ENCODE measurements around the gene FHOD3. TPM values are rescaled to one million over a fixed set of nuclear protein-coding genes. Genes with fewer than 3 reads are reported as not detected.

The FHOD3 gene
- total and polyA plus RNA-seq, 2 of the 13 experiments (the other 11 are each of a cell fraction or from before 2014, with no cell fraction given): 0.07 TPM; not detected in 1

DNA sequence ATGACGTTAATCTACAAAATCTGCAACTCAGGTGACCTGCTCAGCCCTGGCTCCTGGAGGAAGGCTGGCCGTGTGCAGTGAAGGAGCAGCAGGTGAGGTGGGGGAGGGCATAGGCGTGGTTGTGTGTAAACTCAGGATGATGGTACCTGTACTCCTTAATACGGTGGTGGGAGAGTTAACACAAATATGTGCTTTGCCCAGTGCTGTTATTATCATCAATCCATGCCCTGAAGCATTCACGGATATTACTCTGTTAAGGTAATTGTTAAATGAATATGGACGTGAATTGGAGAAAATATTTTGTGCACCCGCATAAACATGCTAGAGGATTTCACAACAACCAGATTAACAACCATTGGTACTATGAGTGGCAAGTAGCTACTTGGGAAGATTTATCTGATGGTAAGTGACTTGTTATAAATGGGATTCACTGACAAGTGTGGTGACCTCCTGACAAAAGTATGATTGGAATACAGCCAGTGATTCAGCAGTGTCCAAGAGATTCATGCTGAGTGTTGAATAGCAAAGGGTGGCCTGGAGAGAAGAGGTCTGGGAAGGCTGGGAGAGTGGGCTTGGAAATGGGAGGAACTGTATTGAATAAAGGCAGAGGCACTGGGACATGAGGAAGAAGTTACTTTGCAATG lies 337.2 kb downstream of the FHOD3 start (continued):
- TF ChIP-seq, protein P1, sequence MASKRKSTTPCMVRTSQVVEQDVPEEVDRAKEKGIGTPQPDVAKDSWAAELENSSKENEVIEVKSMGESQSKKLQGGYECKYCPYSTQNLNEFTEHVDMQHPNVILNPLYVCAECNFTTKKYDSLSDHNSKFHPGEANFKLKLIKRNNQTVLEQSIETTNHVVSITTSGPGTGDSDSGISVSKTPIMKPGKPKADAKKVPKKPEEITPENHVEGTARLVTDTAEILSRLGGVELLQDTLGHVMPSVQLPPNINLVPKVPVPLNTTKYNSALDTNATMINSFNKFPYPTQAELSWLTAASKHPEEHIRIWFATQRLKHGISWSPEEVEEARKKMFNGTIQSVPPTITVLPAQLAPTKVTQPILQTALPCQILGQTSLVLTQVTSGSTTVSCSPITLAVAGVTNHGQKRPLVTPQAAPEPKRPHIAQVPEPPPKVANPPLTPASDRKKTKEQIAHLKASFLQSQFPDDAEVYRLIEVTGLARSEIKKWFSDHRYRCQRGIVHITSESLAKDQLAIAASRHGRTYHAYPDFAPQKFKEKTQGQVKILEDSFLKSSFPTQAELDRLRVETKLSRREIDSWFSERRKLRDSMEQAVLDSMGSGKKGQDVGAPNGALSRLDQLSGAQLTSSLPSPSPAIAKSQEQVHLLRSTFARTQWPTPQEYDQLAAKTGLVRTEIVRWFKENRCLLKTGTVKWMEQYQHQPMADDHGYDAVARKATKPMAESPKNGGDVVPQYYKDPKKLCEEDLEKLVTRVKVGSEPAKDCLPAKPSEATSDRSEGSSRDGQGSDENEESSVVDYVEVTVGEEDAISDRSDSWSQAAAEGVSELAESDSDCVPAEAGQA (IDR thresholded peaks at IDR 0.05; ENCODE audit: low read depth): no peak
- TF ChIP-seq, protein P1 (CRISPR knock-in tag; IDR thresholded peaks at IDR 0.05; ENCODE audit: borderline replicate concordance): no peak
- TF ChIP-seq DNMT3B (CRISPR knock-in tag; conservative IDR thresholded peaks at IDR 0.05) (no peak), ZNF550 (CRISPR knock-in tag; IDR thresholded peaks at IDR 0.05; ENCODE audit: borderline replicate concordance) (no peak), TBP (CRISPR knock-in tag; IDR thresholded peaks at IDR 0.05) (no peak)

DNA sequence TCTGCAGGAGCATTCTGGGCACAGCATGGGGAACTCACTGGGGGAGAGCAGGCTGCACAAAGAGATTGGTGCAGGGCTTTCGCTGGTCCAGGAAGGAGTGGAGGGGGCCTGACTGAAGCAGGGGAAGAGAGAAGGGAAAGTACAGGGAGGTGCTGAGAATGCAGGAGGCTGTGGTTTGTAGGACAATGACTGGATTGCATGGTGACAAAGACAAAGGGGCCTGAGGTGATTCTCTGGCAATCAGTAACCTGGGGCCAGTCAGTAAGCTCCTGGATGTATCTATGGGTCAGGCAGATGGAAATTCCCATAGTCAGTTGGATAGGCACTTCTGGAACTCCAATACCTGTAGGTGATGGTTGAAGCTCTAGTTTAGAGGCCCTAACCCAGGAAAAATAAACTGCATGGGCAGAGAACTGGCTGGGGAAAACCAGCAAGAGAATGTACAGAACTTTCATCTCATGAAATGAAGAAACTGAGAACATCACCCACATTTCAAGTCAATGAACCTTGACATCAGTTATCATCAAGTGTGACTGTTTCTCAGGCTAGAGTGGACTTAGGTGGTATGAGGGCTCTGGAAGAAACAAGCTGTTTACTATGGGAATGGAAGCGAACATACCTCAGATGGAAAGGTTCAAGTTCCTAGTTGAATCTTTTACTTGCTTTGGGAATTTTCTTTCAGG lies 338.0 kb downstream of the FHOD3 start:
- no TSS peak for BruUV-seq (replicated peaks)
- Histone ChIP-seq H3K9ac (ENCODE audit: insufficient read depth, low read depth, low read length) (no peak overlapping the region), H4K20me1 (ENCODE audit: insufficient read depth, low read length) (no peaks in the 10 kb centered on the region), H3K9me3 (ENCODE audit: low read length) (no peaks in the 10 kb centered on the region), H3K79me2 (ENCODE audit: insufficient read depth, low read length) (no peaks in the 10 kb centered on the region), H3K4me3 (replicated peaks in 1 of 3; ENCODE audit: insufficient read depth in 1 of 3, low read depth in 2 of 3, low read length in 3 of 3) (no peak overlapping the region), H3K27ac (ENCODE audit: extremely low read length, insufficient read depth, low read length) (no peak overlapping the region), H3K27me3 (ENCODE audit: control insufficient read depth in 1 of 2, insufficient read depth in 2 of 2, low read length in 2 of 2) (no peaks in the 10 kb centered on the region; a peak in 1 of 5 replicates), H2AFZ (ENCODE audit: low read length) (no peak overlapping the region), H3K4me1 (ENCODE audit: insufficient read depth, low read length) (no peaks in the 10 kb centered on the region), H3K36me3 (replicated peaks in 1 of 2; ENCODE audit: control insufficient read depth in 1 of 2, insufficient read depth in 2 of 2, low read length in 2 of 2) (no peaks in the 10 kb centered on the region), H3K4me2 (ENCODE audit: low read depth, low read length) (no peak overlapping the region)
- FAIRE-seq: no peak
- CTCF ChIA-PET (ENCODE audit: low intra/inter-chr PET ratio, low total read pairs): no interaction called here
- POLR2A ChIA-PET: no interaction called here
- no peak for DNase-seq (ENCODE audit: low spot score)
- WGBS (ENCODE audit: low lambda C conversion rate): 2% methylated on average over 2 of the region's 2 CpGs
- in situ Hi-C loops (cut with HindIII; ENCODE audit: extremely low pct_ligation_motif_present, low pct_unique_long_range_greater_than_20kb): no loop called here
- intact Hi-C loops (cut with micrococcal nuclease; ENCODE audit: unreplicated experiment): no loop called here
- ATAC-seq: no peak
- TF ChIP-seq, protein P2, sequence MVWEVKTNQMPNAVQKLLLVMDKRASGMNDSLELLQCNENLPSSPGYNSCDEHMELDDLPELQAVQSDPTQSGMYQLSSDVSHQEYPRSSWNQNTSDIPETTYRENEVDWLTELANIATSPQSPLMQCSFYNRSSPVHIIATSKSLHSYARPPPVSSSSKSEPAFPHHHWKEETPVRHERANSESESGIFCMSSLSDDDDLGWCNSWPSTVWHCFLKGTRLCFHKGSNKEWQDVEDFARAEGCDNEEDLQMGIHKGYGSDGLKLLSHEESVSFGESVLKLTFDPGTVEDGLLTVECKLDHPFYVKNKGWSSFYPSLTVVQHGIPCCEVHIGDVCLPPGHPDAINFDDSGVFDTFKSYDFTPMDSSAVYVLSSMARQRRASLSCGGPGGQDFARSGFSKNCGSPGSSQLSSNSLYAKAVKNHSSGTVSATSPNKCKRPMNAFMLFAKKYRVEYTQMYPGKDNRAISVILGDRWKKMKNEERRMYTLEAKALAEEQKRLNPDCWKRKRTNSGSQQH (CRISPR knock-in tag; IDR thresholded peaks at IDR 0.05; ENCODE audit: low read depth): no peak
- TF ChIP-seq MZF1 (CRISPR knock-in tag; IDR thresholded peaks at IDR 0.05; ENCODE audit: borderline replicate concordance): no peak
- TF ChIP-seq, protein P3, sequence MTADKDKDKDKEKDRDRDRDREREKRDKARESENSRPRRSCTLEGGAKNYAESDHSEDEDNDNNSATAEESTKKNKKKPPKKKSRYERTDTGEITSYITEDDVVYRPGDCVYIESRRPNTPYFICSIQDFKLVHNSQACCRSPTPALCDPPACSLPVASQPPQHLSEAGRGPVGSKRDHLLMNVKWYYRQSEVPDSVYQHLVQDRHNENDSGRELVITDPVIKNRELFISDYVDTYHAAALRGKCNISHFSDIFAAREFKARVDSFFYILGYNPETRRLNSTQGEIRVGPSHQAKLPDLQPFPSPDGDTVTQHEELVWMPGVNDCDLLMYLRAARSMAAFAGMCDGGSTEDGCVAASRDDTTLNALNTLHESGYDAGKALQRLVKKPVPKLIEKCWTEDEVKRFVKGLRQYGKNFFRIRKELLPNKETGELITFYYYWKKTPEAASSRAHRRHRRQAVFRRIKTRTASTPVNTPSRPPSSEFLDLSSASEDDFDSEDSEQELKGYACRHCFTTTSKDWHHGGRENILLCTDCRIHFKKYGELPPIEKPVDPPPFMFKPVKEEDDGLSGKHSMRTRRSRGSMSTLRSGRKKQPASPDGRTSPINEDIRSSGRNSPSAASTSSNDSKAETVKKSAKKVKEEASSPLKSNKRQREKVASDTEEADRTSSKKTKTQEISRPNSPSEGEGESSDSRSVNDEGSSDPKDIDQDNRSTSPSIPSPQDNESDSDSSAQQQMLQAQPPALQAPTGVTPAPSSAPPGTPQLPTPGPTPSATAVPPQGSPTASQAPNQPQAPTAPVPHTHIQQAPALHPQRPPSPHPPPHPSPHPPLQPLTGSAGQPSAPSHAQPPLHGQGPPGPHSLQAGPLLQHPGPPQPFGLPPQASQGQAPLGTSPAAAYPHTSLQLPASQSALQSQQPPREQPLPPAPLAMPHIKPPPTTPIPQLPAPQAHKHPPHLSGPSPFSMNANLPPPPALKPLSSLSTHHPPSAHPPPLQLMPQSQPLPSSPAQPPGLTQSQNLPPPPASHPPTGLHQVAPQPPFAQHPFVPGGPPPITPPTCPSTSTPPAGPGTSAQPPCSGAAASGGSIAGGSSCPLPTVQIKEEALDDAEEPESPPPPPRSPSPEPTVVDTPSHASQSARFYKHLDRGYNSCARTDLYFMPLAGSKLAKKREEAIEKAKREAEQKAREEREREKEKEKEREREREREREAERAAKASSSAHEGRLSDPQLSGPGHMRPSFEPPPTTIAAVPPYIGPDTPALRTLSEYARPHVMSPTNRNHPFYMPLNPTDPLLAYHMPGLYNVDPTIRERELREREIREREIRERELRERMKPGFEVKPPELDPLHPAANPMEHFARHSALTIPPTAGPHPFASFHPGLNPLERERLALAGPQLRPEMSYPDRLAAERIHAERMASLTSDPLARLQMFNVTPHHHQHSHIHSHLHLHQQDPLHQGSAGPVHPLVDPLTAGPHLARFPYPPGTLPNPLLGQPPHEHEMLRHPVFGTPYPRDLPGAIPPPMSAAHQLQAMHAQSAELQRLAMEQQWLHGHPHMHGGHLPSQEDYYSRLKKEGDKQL (CRISPR knock-in tag; IDR thresholded peaks at IDR 0.05; ENCODE audit: low read depth): no peak

Data from HepG2 (cell line).